Heart left ventricle (tissue), 13 donors: ENCODE results near the gene ZAP70.

Experiments used
- POLR2A ChIP-seq, 2 donors: fragments of 450-650 bp; IDR thresholded peaks; one replicate each; pipeline ENCODE4 v1.6.1; 2017; ENCODE audit warnings: antibody characterized with exemption in 2 of 2, mild to moderate bottlenecking in 2 of 2, moderate library complexity in 2 of 2
- TF ChIP-seq, protein P1 (sequence below), 12 donors: fragments of 200-600 bp; sonication (generic) in 4 of 12; IDR thresholded peaks; one replicate each; pipeline versions ENCODE4 v1.5.0 to v1.8.0; 2018 to 2022; ENCODE audit warnings: antibody characterized with exemption in 12 of 12, mild to moderate bottlenecking in 5 of 12
- donor health status: ischemic (EF 13 %, LVEDD 7.1; RV severe dilation, severe dysfunction).
- donor health status: DM: no; HTN: yes; CAD: no.
- donor health status: DM: no; HTN: no; CAD: no.
- donor health status: ischemic (EF 25% LVEDD 6.9; RV normal size, moderate dysfunction).
- donor health status: ischemic (EF 25% LVEDD 5.7; RV mildly dilated, moderate dysfunction).
- donor health status: ischemic (EF 35%, LVEDD 5.7; RV mildly dilated, moderate dysfunction).
- donor health status: nonischemic (EF 11% LVEDD 7.7; RV severe dilation, severe dysfunction).
- donor health status: DM: yes; HTN: yes; CAD: no.
- donor health status: PGD.
- donor health status: ischemic (EF 29% LVEDD 5.4; RV normal size, mild dysfunction).
- donor health status: nonischemic (EF 23%, LVEDD 6.1; RV moderate dilation, normal function).

DNA sequence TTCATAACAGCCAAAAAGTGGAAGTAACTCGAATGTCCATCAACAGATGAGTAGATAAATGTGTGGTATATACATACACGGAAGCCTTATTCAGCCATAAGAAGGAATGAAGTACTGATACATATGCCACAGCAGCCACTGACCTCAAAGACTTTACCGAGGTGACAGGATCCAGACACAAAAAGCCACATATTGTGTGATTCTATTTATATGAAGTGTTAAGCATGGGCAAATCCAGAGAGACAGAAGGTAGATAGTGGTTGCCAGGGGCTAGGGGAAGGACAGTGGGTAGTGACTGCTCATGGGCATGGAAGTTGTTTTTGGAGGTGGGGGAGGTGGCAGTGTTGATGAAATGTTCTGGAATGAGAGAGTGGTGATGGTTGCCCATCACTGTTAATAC is 33.9 kb downstream of the ZAP70 start:
- TF ChIP-seq, protein P1, sequence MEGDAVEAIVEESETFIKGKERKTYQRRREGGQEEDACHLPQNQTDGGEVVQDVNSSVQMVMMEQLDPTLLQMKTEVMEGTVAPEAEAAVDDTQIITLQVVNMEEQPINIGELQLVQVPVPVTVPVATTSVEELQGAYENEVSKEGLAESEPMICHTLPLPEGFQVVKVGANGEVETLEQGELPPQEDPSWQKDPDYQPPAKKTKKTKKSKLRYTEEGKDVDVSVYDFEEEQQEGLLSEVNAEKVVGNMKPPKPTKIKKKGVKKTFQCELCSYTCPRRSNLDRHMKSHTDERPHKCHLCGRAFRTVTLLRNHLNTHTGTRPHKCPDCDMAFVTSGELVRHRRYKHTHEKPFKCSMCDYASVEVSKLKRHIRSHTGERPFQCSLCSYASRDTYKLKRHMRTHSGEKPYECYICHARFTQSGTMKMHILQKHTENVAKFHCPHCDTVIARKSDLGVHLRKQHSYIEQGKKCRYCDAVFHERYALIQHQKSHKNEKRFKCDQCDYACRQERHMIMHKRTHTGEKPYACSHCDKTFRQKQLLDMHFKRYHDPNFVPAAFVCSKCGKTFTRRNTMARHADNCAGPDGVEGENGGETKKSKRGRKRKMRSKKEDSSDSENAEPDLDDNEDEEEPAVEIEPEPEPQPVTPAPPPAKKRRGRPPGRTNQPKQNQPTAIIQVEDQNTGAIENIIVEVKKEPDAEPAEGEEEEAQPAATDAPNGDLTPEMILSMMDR (IDR thresholded peaks at IDR 0.05): no peak
- no peak for TF ChIP-seq POLR2A (IDR thresholded peaks at IDR 0.05)
